Fibroblast of lung (primary cell): ENCODE results near the gene LITAF. TPM values are rescaled to one million over a fixed set of nuclear protein-coding genes. Genes with fewer than 3 reads are reported as not detected.
"Not testable (repeated sequence)": the region's sequence is repeated elsewhere in the genome, so short reads cannot be mapped to it uniquely, and the experiment has no call there.

Source experiments
- DNase-seq, 2 donors: peaks; one replicate each; pipeline versions ENCODE4 v3.0.0 to v3.0.0-alpha.2; 2010; ENCODE audit warnings: low read depth in 2 of 2
- H2AFZ ChIP-seq: 2 replicates; pipeline ENCODE4 v1.5.1; 2012; ENCODE audit warnings: low read length, control low read depth, inconsistent platforms
- H3K27ac ChIP-seq: 2 replicates; pipeline ENCODE4 v1.5.1; 2011; ENCODE audit warnings: low read length, control low read depth; ENCODE audit not compliant: insufficient read depth
- H3K27me3 ChIP-seq: 2 replicates; pipeline ENCODE4 v1.5.1; 2011; ENCODE audit warnings: mild to moderate bottlenecking, low read length; ENCODE audit not compliant: control insufficient read depth, insufficient read depth
- H3K36me3 ChIP-seq: 2 replicates; pipeline ENCODE4 v1.5.1; 2011; ENCODE audit warnings: low read length; ENCODE audit not compliant: control insufficient read depth, insufficient read depth
- H3K4me1 ChIP-seq: 2 replicates; pipeline ENCODE4 v1.5.1; 2011; ENCODE audit warnings: low read length; ENCODE audit not compliant: control insufficient read depth, insufficient read depth; ENCODE audit errors: extremely low read depth
- H3K4me2 ChIP-seq: 2 replicates; pipeline ENCODE4 v1.5.1; 2011; ENCODE audit warnings: low read length, control low read depth; ENCODE audit not compliant: insufficient read depth; ENCODE audit errors: extremely low read depth
- H3K4me3 ChIP-seq, 4 experiments: fragments of 200-600 bp in 1 of 4; sonication (generic) in 1 of 4; replicated peaks in 1 of 4; 2 replicates each; pipeline ENCODE4 v1.5.1; 2011 to 2016; ENCODE audit warnings: low read length in 4 of 4, low read depth in 3 of 4, mild to moderate bottlenecking in 3 of 4, control low read depth in 2 of 4, inconsistent platforms in 1 of 4, mixed read lengths in 1 of 4; ENCODE audit not compliant: insufficient read depth in 1 of 4; ENCODE audit errors: control extremely low read depth in 1 of 4
- H3K79me2 ChIP-seq: 2 replicates; pipeline ENCODE4 v1.5.1; 2012; ENCODE audit warnings: mild to moderate bottlenecking, low read length, inconsistent platforms; ENCODE audit not compliant: control insufficient read depth, insufficient read depth
- H3K9ac ChIP-seq: 2 replicates; pipeline ENCODE4 v1.5.1; 2011; ENCODE audit warnings: mild to moderate bottlenecking, low read length, control low read depth; ENCODE audit not compliant: insufficient read depth
- H3K9me3 ChIP-seq: 2 replicates; pipeline ENCODE4 v1.5.1; 2012; ENCODE audit warnings: low read depth, low read length; ENCODE audit not compliant: control insufficient read depth, insufficient read depth
- H4K20me1 ChIP-seq: 2 replicates; pipeline ENCODE4 v1.5.1; 2011; ENCODE audit warnings: low read length; ENCODE audit not compliant: control insufficient read depth, insufficient read depth; ENCODE audit errors: extremely low read depth
- CTCF ChIP-seq, 2 donors: IDR thresholded peaks in 1 of 2; conservative IDR thresholded peaks in 1 of 2; 1 replicate in 1 of 2; 2 replicates in 1 of 2; pipeline ENCODE4 v1.5.1; 2011 to 2012; ENCODE audit warnings: low read length in 2 of 2, control low read depth in 1 of 2, inconsistent platforms in 1 of 2, low read depth in 1 of 2, mild to moderate bottlenecking in 1 of 2
- EZH2 ChIP-seq: IDR thresholded peaks from 2 replicates; pipeline ENCODE4 v1.5.1; 2012; ENCODE audit warnings: low read length, control low read depth, mild to moderate bottlenecking; ENCODE audit errors: missing control alignments
- polyA plus RNA-seq, 2 donors: library from polyadenylated mRNA; depleted of rRNA in 1 of 2; stranded (reverse) in 1 of 2; unstranded in 1 of 2; fragments of >200 nt; gene quantifications; 2 replicates each; pipeline ENCODE4 v1.2.1, GENCODE V29; 2011 to 2012; ENCODE audit warnings: missing spikeins in 1 of 2
- total RNA-seq: library from RNA; depleted of rRNA; stranded (reverse); fragments of >200 nt; gene quantifications from 2 replicates; pipeline ENCODE4 v1.2.1, GENCODE V29; 2014

LITAF gene
- total and polyA plus RNA-seq, 2 donors (not counting 1 experiment from before 2014, with no cell fraction given), result 79.6 to 162 TPM

- H3K36me3 ChIP-seq, result no peaks in the 10 kb centered on the region
- no peak overlapping the region for H3K4me2 ChIP-seq
- H3K27me3 ChIP-seq, result no peaks in the 10 kb centered on the region
- H2AFZ ChIP-seq, result no peak overlapping the region
- H3K9me3 ChIP-seq, result no peaks in the 10 kb centered on the region
- no peak for TF ChIP-seq CTCF (conservative IDR thresholded peaks at IDR 0.05 in 1 of 2, IDR thresholded peaks at IDR 0.05 in 1 of 2; ENCODE audit: low read depth in 1 of 2, low read length in 2 of 2)
- no peak for TF ChIP-seq EZH2
- no peaks in the 10 kb centered on the region for H3K4me1 ChIP-seq
- H3K9ac ChIP-seq, result no peak overlapping the region
- no peak for DNase-seq
- H3K4me3 ChIP-seq, result no peak overlapping the region
- H4K20me1 ChIP-seq, result no peaks in the 10 kb centered on the region
- no peak overlapping the region for H3K27ac ChIP-seq
- H3K79me2 ChIP-seq, result no peaks in the 10 kb centered on the region
These were observed 79.9 kb downstream of the LITAF start for GRCh38 chr16:11506741-11507305.

- not testable (repeated sequence) for H2AFZ ChIP-seq, H3K79me2 ChIP-seq, H3K4me2 ChIP-seq, H3K27me3 ChIP-seq, H4K20me1 ChIP-seq, H3K36me3 ChIP-seq, DNase-seq, H3K4me1 ChIP-seq, H3K9ac ChIP-seq, H3K9me3 ChIP-seq, H3K4me3 ChIP-seq, H3K27ac ChIP-seq
These were observed 82.5 kb downstream of the LITAF start for GRCh38 chr16:11504261-11504660.

- no peaks in the 10 kb centered on the region for H3K9me3 ChIP-seq
- H3K27ac ChIP-seq, result no peak overlapping the region
- H3K4me1 ChIP-seq, result no peaks in the 10 kb centered on the region
- H3K79me2 ChIP-seq, result no peaks in the 10 kb centered on the region
- H3K9ac ChIP-seq, result no peak overlapping the region
- no peaks in the 10 kb centered on the region for H4K20me1 ChIP-seq
- H2AFZ ChIP-seq, result no peak overlapping the region
- no peak overlapping the region for H3K4me3 ChIP-seq
- H3K27me3 ChIP-seq, result no peaks in the 10 kb centered on the region
- H3K36me3 ChIP-seq, result no peaks in the 10 kb centered on the region
- DNase-seq, result no peak
- no peak for TF ChIP-seq EZH2
- TF ChIP-seq CTCF (conservative IDR thresholded peaks at IDR 0.05 in 1 of 2, IDR thresholded peaks at IDR 0.05 in 1 of 2; ENCODE audit: low read depth in 1 of 2, low read length in 2 of 2), result no peak
- H3K4me2 ChIP-seq, result no peak overlapping the region
These were observed 83.2 kb downstream of the LITAF start for GRCh38 chr16:11503566-11503965.
